ENCODE results near the gene POU3F2. TPM values are rescaled to one million over a fixed set of nuclear protein-coding genes. Genes with fewer than 3 reads are reported as not detected.

The POU3F2 gene
- total RNA-seq = under 1 TPM in 1 of 4 donors, not detected in 3; 0.08 TPM

DNA sequence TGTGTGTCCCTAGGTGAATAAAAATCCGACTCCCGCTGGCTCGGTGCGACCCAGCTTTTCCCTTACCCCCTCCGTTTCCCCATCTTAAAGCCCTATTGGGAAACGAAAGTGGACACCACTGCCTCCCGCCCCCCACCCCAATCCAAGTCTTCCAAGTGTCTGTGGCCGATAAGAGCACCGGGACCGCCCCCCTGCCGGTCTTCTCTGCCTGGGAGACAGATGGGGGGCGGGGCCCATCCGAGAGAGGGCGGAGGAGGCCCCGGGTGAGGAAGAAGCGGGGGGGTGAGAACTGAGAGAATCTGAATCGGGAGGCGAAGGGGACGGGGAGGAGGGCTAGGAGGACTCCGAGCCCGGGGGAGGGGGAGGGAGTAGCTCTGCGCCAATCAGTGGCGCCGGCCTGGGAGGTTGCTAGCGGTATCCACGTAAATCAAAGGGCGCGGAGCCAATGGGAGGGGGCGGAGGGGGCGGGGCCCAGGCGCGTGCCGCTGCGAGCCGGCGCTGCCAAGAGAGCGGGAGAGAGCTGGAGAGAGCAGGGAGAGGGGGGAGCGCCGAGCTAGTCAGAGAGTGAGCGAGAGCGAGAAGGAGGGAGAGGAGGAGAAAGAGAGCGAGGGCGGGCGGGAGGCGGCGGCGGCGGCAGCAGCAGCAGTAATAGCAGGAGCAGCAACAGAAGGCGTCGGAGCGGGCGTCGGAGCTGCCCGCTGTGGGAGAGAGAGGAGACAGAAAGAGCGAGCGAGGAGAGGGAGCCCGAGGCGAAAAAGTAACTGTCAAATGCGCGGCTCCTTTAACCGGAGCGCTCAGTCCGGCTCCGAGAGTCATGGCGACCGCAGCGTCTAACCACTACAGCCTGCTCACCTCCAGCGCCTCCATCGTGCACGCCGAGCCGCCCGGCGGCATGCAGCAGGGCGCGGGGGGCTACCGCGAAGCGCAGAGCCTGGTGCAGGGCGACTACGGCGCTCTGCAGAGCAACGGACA, at the start of gene POU3F2:
TSS of gene POU3F2 (plus strand) at position 515 of the 972 bp plus-strand sequence. CDS start at position 815, 300 bp downstream.
- WGBS, 2 donors (ENCODE audit: low coverage in 1 of 2) = 0% methylated on average over 23 to 27 of the region's 83 CpGs
- TF ChIP-seq, protein P1, sequence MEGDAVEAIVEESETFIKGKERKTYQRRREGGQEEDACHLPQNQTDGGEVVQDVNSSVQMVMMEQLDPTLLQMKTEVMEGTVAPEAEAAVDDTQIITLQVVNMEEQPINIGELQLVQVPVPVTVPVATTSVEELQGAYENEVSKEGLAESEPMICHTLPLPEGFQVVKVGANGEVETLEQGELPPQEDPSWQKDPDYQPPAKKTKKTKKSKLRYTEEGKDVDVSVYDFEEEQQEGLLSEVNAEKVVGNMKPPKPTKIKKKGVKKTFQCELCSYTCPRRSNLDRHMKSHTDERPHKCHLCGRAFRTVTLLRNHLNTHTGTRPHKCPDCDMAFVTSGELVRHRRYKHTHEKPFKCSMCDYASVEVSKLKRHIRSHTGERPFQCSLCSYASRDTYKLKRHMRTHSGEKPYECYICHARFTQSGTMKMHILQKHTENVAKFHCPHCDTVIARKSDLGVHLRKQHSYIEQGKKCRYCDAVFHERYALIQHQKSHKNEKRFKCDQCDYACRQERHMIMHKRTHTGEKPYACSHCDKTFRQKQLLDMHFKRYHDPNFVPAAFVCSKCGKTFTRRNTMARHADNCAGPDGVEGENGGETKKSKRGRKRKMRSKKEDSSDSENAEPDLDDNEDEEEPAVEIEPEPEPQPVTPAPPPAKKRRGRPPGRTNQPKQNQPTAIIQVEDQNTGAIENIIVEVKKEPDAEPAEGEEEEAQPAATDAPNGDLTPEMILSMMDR (IDR thresholded peaks at IDR 0.05) = no peak
- Histone ChIP-seq H3K27me3 (peaks cover 96% of the 10 kb centered on the region), H3K9me3 (no peaks in the 10 kb centered on the region), H3K36me3 (no peaks in the 10 kb centered on the region), H3K27ac (peak within 1 kb of the TSS in 1 of 4 donors; percentile 13), H3K4me1 (peaks cover 0 to 56% (median 34%) of the 10 kb centered on the region in 3 donors), H3K4me3 (peak within 1 kb of the TSS; percentile 41 to 64)
- peak; percentile 57 for ATAC-seq

DNA sequence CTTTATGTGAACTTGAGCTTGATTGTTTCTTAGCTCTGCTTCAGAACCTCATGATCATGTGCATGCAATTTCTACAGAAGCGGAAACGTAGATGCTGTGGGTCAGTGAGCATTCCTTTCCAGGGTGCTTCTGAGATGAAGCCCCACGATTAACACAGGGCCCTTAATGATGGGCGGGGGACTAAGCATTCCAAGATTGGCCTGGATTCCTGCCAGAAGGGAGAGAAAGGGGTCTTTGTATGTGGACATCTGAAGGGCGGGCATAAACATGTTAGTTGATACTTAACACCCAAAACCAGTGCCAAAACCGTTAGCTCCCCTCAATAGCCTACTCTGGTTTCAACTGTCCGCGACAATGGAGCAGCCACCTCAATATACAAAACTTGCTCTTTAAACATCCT, 46.9 kb upstream of the POU3F2 start:
- WGBS, 2 donors (ENCODE audit: low coverage in 1 of 2) = 48 to 69% methylated on average over 8 of the region's 8 CpGs
- Histone ChIP-seq H3K4me1 (no peaks in the 10 kb centered on the region), H3K4me3 (no peak overlapping the region), H3K27ac (no peak overlapping the region), H3K27me3 (peaks cover 25% of the 10 kb centered on the region), H3K36me3 (no peaks in the 10 kb centered on the region), H3K9me3 (no peaks in the 10 kb centered on the region)
- no peak for ATAC-seq
- TF ChIP-seq POLR2A (IDR thresholded peaks at IDR 0.05) (no peak), EP300 (IDR thresholded peaks at IDR 0.05) (no peak), POLR2AphosphoS5 (IDR thresholded peaks at IDR 0.05) (no peak)
- TF ChIP-seq, protein P1 (IDR thresholded peaks at IDR 0.05) = no peak

DNA sequence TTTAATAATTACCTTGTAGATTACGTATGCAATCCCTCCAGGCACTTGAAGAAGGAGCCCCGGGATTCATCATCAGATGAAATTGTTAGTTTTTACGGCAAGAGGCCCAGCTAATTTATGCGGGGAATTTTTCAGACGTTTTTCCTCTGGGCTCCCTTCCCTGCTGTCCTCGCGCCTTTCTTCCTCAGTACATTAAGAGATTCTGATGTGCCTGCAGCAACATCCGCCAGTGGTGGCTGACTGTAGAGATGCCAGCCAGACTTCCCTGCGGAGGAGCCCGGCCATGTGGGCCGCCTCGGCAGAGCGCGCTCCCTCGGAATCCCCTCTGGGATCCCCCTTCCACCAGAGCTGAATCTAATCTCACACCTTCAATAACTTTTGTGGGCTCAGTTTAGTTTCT, 46.4 kb upstream of the POU3F2 start:
- TF ChIP-seq, protein P1 (IDR thresholded peaks at IDR 0.05) = no peak
- ATAC-seq = no peak
- no peaks in the 10 kb centered on the region for H3K4me1 ChIP-seq
- H3K27me3 ChIP-seq = peaks cover 25% of the 10 kb centered on the region
- no peak overlapping the region for H3K4me3 ChIP-seq
- no peak overlapping the region for H3K27ac ChIP-seq
- WGBS, 2 donors (ENCODE audit: low coverage in 1 of 2) = 19 to 43% methylated on average over 5 to 14 of the region's 15 CpGs
- H3K36me3 ChIP-seq = no peaks in the 10 kb centered on the region
- no peaks in the 10 kb centered on the region for H3K9me3 ChIP-seq

DNA sequence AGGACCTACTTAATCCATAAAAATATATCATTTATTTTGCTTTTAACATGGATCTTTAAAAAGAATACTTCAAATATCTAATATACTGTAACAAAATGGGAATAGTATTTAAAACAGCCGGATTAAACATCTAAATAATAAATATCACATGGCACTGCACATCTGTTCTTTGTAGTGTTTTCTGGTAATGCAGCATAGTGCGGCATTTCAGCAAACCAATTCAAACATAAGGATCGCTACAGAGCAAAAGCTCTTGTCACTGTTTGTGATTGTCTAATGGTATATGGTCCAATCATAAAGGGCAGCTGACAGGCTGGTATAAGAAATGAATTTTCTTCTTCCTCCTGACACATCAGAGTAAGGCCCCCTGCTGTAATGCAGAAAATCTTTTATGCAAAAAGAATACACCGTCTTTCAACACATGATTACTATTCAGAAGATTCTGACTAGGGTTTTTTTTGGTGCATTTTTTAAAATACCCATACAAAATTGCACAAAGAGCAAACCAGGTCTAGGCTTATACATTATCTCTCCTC, 40.0 kb upstream of the POU3F2 start:
- H3K36me3 ChIP-seq = no peaks in the 10 kb centered on the region
- H3K27ac ChIP-seq = no peak overlapping the region
- WGBS, 2 donors (ENCODE audit: low coverage in 1 of 2) = 59 to 63% methylated on average over 4 of the region's 4 CpGs
- TF ChIP-seq, protein P1 (IDR thresholded peaks at IDR 0.05) = no peak
- no peak for TF ChIP-seq POLR2AphosphoS5 (IDR thresholded peaks at IDR 0.05)
- no peak for TF ChIP-seq EP300 (IDR thresholded peaks at IDR 0.05)
- no peak for TF ChIP-seq POLR2A (IDR thresholded peaks at IDR 0.05)
- peaks cover 12% of the 10 kb centered on the region for H3K27me3 ChIP-seq
- ATAC-seq = no peak
- no peaks in the 10 kb centered on the region for H3K4me1 ChIP-seq
- H3K9me3 ChIP-seq = no peaks in the 10 kb centered on the region
- H3K4me3 ChIP-seq = no peak overlapping the region
